Measurements from ENCODE around the gene CLSTN2.

Gene CLSTN2

GRCh38 chr3:140224307-140224706 is 289.3 kb downstream of the CLSTN2 start:
- FAIRE-seq: no peak
- no peak for DNase-seq (ENCODE audit: low spot score)

- no peak for FAIRE-seq
- DNase-seq (ENCODE audit: low spot score): no peak
Observed at GRCh38 chr3:140225996-140226395, 291.0 kb downstream of the CLSTN2 start.

DNA sequence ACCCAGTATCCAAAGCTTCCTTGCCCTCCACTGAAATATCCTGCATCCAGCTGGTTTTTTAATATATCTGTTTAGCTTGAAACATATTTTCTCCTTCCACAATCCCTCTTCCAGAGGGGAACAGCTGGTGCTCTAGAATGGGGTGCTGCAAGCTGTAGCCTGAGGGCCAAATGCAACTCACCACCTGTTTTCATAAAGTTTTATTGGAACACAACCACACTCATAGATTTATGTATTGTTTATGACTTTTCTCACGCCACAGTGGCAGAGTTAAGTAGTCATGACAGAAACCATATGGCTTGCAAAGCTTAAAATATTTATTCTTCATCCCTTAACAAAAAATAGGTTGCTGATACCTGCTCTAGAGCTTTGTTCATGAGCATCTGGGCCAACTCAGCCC is 298.7 kb downstream of the CLSTN2 start:
- DNase-seq (ENCODE audit: low spot score) (no peak), FAIRE-seq (no peak)

GRCh38 chr3:140234256-140234655 is 299.3 kb downstream of the CLSTN2 start:
- DNase-seq (ENCODE audit: low spot score): no peak
- no peak for FAIRE-seq

GRCh38 chr3:140236836-140237501 is 302.0 kb downstream of the CLSTN2 start:
- DNase-seq (ENCODE audit: low spot score) (no peak), FAIRE-seq (no peak)

DNA sequence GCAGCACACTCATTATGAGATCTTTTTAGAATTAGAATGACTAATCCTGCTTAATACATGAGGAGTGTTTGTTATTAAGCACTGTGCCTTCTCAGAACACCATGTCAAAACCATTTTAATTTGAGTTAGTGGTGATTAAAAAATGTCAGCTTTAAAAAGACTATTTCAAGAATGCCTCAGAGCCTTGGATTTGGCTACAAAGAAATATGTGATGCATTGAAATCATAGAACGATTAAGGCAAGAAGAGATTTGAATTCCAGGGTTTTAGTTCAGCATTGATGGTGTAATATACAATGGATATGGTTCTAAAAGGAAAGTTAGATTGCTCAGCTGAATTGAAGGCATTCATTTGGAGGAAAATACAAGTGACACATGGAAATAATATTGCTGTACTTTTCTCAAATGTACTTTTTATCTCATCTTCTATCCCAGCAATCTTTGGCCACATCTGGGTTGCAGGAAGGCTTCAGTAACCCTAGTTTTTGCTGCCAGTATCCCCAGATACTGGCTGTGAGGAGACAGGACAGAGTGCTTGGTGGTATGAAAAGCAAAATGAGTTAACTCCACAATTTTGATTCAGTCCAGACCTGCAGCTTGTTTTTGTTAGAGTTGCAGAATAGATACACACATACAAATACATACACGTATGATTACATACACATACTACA is 303.8 kb downstream of the CLSTN2 start:
- no peak for DNase-seq (ENCODE audit: low spot score)
- FAIRE-seq: no peak

GRCh38 chr3:140242818-140243276 is 307.9 kb downstream of the CLSTN2 start:
- peak; percentile 85 for FAIRE-seq

DNA sequence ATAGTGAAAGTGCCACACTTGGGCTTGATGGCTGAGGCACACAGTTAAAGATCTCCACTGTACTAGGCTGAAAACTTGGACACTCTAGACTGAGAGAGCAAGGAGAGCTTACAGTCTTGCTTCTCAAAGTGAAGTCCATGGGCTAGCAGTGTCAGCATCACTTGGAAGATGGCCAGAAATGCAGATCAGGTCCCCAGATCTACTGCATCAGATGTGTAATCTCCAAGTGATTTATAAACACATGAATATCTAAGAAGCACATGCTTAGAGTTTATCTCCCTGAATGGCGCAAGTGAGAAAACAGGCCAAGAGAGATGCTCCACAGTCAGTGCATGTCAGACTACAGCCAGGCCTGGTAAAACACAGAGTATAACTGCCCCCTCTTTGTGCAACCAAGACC is 308.6 kb downstream of the CLSTN2 start:
- no peak for FAIRE-seq

More at GRCh38 chr3:140242818-140243276, 307.9 kb downstream of the CLSTN2 start:
- DNase-seq (ENCODE audit: low spot score): peak; percentile 56

DNA sequence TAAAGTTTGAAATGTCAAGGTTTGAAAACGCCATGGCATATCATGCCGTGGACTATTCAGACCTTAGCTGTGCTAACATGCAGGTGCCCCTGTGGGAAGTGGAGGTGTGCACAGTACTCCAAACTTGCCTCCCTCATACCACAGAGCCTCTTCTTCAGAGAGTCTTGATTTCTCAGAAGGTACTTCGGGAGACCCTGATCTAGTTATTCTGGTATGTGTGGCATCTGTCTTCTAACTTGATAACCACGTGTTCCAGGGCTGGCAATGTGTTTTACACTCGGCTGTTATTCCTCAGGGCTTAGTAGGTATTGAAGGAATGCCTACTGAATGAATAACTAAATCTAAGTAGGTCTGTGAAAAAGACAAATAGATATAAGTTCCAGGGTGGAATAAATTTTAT is 309.9 kb downstream of the CLSTN2 start:
- DNase-seq (ENCODE audit: low spot score) (peak; percentile 43), FAIRE-seq (peak; percentile 32)

More for the DNA sequence above, 308.6 kb downstream of the CLSTN2 start:
- no peak for DNase-seq (ENCODE audit: low spot score)

- DNase-seq (ENCODE audit: low spot score): no peak
- FAIRE-seq: no peak
Observed at GRCh38 chr3:140246578-140246977, 311.6 kb downstream of the CLSTN2 start.

GRCh38 chr3:140247775-140248174 is 312.8 kb downstream of the CLSTN2 start:
- no peak for FAIRE-seq
- DNase-seq (ENCODE audit: low spot score): no peak

- DNase-seq (ENCODE audit: low spot score): no peak
- FAIRE-seq: no peak
Observed at GRCh38 chr3:140249188-140249587, 314.2 kb downstream of the CLSTN2 start.

GRCh38 chr3:140250010-140250855 is 315.2 kb downstream of the CLSTN2 start:
- FAIRE-seq (no peak), DNase-seq (ENCODE audit: low spot score) (no peak)

GRCh38 chr3:140250945-140251344 is 316.0 kb downstream of the CLSTN2 start:
- FAIRE-seq (no peak), DNase-seq (ENCODE audit: low spot score) (no peak)

DNA sequence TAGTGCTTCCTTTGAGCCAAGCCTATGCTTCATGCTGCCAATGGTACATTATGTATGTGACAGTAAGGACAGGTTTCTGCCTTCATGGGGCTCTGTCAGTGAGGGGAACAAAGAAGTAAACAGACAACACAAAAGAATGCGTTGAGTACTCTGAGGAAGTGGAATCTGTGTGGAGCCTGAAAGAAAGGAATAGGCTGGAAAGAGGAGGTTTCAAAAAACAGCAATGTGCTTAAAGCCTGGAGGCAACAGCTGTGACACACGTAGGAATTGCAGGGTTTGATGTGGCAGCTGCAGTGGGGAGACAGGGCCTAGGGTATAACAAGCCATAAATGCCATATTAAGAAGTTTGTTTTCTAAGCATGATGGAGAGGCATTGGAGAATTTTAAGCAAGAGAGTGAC is 316.7 kb downstream of the CLSTN2 start:
- FAIRE-seq: no peak
- no peak for DNase-seq (ENCODE audit: low spot score)

- DNase-seq (ENCODE audit: low spot score) (no peak), FAIRE-seq (no peak)
Observed at GRCh38 chr3:140252812-140253656, 318.0 kb downstream of the CLSTN2 start.

DNA sequence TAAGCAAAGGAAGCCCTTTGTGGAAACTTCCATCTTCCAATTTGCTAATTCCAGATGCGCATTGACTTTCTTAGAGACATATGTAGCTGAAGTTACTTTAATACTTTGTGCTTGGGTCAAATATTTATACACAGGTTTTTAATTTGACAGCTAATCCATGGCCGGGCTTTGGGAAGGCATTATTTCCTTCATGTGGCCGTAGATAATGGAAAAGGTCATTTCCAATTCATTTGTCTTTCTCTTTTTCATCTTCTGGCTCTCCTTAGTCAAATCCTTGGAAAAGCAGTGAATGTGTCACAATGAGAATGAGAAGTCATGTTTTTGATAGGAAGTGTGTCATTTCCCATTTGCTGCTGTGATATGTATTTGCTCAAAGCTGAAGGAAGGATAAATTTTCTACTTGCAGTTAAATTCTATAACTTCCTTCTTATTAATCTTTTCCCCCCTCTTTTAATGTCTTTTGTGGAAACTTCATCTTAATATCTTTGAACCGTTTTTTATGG is 323.3 kb downstream of the CLSTN2 start:
- no peak for FAIRE-seq
- DNase-seq (ENCODE audit: low spot score): no peak

DNA sequence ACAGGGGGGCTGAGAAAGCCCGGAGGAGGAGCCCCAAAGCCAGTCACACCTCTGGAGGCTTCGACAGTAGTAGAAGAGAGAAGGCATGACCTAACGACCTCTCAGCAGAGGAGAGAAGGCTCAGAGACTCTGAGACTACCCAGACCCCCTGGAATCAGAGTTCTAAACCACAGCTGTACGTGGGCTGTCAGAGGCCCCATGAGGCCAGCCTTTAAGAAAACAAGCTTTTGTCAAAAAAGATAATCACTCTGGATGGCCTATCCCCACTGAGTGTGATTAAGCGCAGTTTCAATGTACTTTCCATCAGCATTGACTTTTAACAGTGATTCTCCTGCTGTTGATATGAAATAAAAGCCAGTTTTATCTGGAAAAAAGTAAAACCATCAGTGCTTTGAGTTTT is 330.3 kb downstream of the CLSTN2 start:
- DNase-seq (ENCODE audit: low spot score) (no peak), FAIRE-seq (no peak)

DNA sequence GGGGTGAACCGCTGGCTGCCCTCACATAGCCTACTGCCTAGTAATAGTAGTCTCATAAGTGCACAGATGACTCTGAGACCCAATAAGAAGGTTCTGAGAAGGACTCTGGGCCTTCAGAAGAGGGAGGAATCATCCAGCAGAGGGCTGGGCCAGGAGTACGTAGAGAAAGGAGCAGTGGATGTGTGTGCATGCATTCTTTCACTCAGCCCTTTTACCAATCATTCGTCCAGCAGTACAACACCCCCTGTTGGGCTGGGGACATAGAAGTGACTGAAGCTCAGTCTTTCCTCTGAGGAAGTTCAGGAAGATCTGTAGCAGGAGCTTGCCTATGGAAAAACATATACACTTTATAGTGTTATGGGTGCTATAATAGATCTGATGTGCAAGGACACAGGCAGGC is 333.1 kb downstream of the CLSTN2 start:
- DNase-seq (ENCODE audit: low spot score): no peak
- no peak for FAIRE-seq

GRCh38 chr3:140268610-140269009 is 333.6 kb downstream of the CLSTN2 start:
- no peak for FAIRE-seq
- no peak for DNase-seq (ENCODE audit: low spot score)

- DNase-seq (ENCODE audit: low spot score) (peak; percentile 64), FAIRE-seq (no peak)
Observed at GRCh38 chr3:140270329-140270728, 335.3 kb downstream of the CLSTN2 start.
